ENCODE data around the gene RHOXF2B. TPM values are rescaled to one million over a fixed set of nuclear protein-coding genes. Genes with fewer than 3 reads are reported as not detected.

The RHOXF2B gene
- total RNA-seq, 2 donors from 2014 or later: not detected

GRCh38 chrX:120023259-120023658 is 54.2 kb downstream of the RHOXF2B start:
- intact Hi-C loops (cut with DNase I): no loop called here
- DNase-seq (no peak), ATAC-seq (no peak)

DNA sequence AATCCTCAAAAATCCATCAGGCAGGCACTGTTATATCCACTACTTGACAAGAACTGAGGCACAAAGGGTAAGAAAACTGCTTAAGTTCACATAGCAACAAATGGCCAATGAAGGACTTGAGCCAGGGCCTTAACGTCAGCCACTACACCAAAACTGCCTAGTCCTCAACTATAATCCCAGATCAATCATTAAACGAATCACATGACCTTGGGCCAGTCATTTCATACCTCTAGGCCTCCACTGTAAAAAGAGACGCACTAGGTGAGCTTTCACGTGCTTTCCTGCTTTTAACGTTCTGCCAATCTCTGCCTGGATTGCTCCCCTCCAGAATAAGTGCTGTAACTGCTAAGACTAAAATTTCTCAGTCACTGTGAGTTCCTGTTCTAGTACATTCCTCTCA is 54.7 kb downstream of the RHOXF2B start:
- DNase-seq (no peak), ATAC-seq (no peak)
- intact Hi-C loops (cut with DNase I): no loop called here

Other genes with a start within 250 kb of the RHOXF2B start
- gene UPF3B, start 224.7 kb downstream of the RHOXF2B start, total RNA-seq: 1 to 10 TPM; 3.6 to 3.9 TPM
- gene RNF113A, start 206.0 kb downstream of the RHOXF2B start, total RNA-seq: 10 to 100 TPM in 1 of 2 donors, 1 to 10 TPM in 1; 8.9 to 10.9 TPM
- gene NDUFA1, start 205.9 kb downstream of the RHOXF2B start, total RNA-seq: 100 to 1,000 TPM; 382 to 451 TPM
- not detected for gene AKAP14, start 181.8 kb downstream of the RHOXF2B start, total RNA-seq
- gene NKAP, start 133.9 kb downstream of the RHOXF2B start, total RNA-seq: 1 to 10 TPM; 4.4 to 6.8 TPM
- gene RHOXF1, start 38.2 kb upstream of the RHOXF2B start, total RNA-seq: under 1 TPM; 0.29 to 0.34 TPM
- not detected for gene RHOXF2, start 80.9 kb upstream of the RHOXF2B start, total RNA-seq
- gene ZBTB33, start 173.1 kb upstream of the RHOXF2B start, total RNA-seq: 1 to 10 TPM; 5.9 to 7.7 TPM
- 1 to 10 TPM in 1 of 2 donors, under 1 TPM in 1; 0.42 to 1.4 TPM for gene TMEM255A, start 233.8 kb upstream of the RHOXF2B start, total RNA-seq